ENCODE measurements around the gene NCKIPSD.

NCKIPSD gene

GRCh38 chr3:48674505-48674904, 11.2 kb downstream of the NCKIPSD start:
- H3K27me3 ChIP-seq: no peaks in the 10 kb centered on the region
- no peaks in the 10 kb centered on the region for H3K9me3 ChIP-seq
- no peaks in the 10 kb centered on the region for H3K4me1 ChIP-seq
- DNase-seq: no peak
- TF ChIP-seq, protein P1, sequence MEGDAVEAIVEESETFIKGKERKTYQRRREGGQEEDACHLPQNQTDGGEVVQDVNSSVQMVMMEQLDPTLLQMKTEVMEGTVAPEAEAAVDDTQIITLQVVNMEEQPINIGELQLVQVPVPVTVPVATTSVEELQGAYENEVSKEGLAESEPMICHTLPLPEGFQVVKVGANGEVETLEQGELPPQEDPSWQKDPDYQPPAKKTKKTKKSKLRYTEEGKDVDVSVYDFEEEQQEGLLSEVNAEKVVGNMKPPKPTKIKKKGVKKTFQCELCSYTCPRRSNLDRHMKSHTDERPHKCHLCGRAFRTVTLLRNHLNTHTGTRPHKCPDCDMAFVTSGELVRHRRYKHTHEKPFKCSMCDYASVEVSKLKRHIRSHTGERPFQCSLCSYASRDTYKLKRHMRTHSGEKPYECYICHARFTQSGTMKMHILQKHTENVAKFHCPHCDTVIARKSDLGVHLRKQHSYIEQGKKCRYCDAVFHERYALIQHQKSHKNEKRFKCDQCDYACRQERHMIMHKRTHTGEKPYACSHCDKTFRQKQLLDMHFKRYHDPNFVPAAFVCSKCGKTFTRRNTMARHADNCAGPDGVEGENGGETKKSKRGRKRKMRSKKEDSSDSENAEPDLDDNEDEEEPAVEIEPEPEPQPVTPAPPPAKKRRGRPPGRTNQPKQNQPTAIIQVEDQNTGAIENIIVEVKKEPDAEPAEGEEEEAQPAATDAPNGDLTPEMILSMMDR (IDR thresholded peaks at IDR 0.05; ENCODE audit: low read depth, low read length): no peak
- H3K36me3 ChIP-seq: peaks cover 7% of the 10 kb centered on the region
- H3K4me3 ChIP-seq (ENCODE audit: low read depth, low read length): no peak overlapping the region

- no peaks in the 10 kb centered on the region for H3K36me3 ChIP-seq
- H3K4me3 ChIP-seq (ENCODE audit: low read depth, low read length): no peak overlapping the region
- no peak for DNase-seq
- H3K9me3 ChIP-seq: no peaks in the 10 kb centered on the region
- no peaks in the 10 kb centered on the region for H3K27me3 ChIP-seq
- TF ChIP-seq, protein P1 (IDR thresholded peaks at IDR 0.05; ENCODE audit: low read depth, low read length): no peak
- no peaks in the 10 kb centered on the region for H3K4me1 ChIP-seq
Observed at GRCh38 chr3:48672522-48672921, 13.2 kb downstream of the NCKIPSD start.

DNA sequence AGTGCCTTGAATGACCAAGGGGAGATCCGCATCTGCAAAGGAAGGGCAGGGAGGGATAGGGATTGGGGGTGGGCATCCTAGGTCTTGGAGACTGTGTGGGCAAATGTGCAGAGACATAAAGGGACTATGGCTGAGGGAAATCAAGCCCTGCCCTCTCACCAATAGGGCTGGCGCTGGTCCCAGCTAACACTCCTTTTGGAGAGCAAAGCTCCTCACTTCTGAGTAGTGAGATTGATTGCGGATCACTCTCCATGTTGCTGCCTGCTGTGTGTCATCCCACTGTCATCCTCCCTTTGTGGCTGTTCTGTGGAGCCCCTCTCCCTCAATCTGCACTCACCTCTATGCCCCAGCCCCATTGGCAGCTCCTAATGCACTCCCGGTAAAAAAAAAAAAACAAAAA, 20.8 kb downstream of the NCKIPSD start:
- no peaks in the 10 kb centered on the region for H3K4me1 ChIP-seq
- no peak overlapping the region for H3K4me3 ChIP-seq (ENCODE audit: low read depth, low read length)
- peaks cover 18% of the 10 kb centered on the region for H3K36me3 ChIP-seq
- no peak for DNase-seq
- H3K9me3 ChIP-seq: no peaks in the 10 kb centered on the region
- H3K27me3 ChIP-seq: no peaks in the 10 kb centered on the region
- TF ChIP-seq, protein P1 (IDR thresholded peaks at IDR 0.05; ENCODE audit: low read depth, low read length): no peak

- TF ChIP-seq, protein P1 (IDR thresholded peaks at IDR 0.05; ENCODE audit: low read depth, low read length): no peak
- Histone ChIP-seq H3K27me3 (no peaks in the 10 kb centered on the region), H3K36me3 (peaks cover 24% of the 10 kb centered on the region), H3K4me1 (no peaks in the 10 kb centered on the region), H3K9me3 (no peaks in the 10 kb centered on the region), H3K4me3 (ENCODE audit: low read depth, low read length) (no peak overlapping the region)
- DNase-seq: no peak
Observed at GRCh38 chr3:48664313-48664644, 21.4 kb downstream of the NCKIPSD start.

DNA sequence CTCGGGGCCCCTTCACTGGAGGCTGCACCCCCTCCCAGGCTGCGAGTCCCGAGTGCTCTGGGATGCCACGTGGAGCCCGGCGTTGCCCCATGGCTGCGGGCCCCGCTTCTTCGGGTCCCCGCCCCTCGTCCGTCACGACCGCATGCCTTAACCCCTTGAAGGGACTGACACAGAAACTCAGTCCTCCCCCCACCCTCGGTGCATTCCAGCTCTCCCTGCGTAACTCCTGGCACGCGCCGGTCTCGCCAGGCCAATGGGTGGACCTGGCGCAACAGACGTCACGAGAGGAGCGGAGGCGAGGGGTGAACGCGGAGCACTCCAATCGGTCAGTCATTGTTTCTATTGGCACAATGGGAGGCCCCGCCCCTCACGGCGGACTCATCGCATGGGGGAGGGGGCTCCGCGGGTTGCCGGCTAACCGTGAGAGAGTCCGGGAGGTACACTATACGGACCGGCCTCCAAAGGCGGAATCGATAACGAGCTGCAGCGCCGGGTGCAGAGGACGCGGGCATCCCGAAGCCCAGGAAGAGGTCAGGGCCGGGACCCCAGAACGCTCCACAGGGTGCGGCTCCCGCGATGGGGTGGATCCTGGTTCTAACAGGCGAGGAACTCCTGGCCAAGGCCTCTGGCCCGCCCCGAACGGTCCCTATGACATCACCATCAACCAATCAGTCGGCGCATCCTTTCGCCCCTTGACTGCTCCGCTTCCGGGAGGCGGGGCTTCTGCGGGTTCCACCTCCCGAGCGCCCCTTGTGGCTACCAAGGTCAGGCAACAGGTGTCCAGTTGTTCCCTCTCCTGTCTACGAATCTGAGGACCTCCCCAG, 22.0 kb downstream of the NCKIPSD start:
- Histone ChIP-seq H3K36me3 (peaks cover 29% of the 10 kb centered on the region), H3K27me3 (no peaks in the 10 kb centered on the region), H3K4me1 (no peaks in the 10 kb centered on the region), H3K9me3 (no peaks in the 10 kb centered on the region), H3K4me3 (ENCODE audit: low read depth, low read length) (peak overlapping the region; percentile 61)
- TF ChIP-seq, protein P1 (IDR thresholded peaks at IDR 0.05; ENCODE audit: low read depth, low read length): peak; percentile 69
- peak; percentile 95 for DNase-seq

DNA sequence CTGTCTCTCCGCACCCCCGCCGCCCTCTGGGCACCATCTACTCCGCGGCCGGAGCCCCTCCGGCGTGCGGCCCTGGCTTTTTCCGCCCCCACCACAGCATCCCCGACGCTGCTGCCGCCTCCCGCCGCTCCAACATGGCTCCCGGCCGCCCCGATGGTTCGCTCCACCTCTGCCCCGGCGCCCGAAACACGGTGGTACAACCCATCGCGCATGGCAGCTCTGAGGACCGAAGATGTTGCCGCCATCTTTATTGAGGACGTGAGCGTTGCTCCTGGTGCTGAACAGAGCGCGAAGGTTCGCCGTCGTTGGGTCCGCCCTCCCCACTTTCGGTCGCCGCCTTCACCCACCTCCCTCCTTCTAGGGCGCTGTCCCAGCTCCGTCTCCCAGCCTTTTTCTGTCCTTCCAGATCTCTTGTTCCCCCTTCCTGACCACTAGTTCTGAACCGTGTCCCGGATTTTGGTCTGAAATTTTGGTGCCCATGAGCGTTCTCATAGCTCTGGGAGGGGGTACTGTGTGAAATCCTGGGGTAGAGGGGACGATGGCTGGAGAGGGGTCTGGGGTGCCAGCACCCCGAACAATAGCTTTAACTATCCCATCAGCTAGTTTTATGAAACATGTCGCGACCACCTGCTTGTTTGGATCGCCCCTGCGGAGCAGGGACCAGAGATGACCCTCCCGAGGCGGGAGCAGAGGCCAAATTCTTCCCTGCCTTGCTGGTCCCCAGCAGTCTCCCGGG, 22.8 kb downstream of the NCKIPSD start, which contains the start of gene CELSR3:
Gene CELSR3, minus strand, starts transcription at position 134 of the 736 bp plus-strand sequence. CDS start 252 bp downstream, outside the sequence.
- Histone ChIP-seq H3K27me3 (no peaks in the 10 kb centered on the region), H3K36me3 (peaks cover 36% of the 10 kb centered on the region), H3K4me1 (no peaks in the 10 kb centered on the region), H3K9me3 (no peaks in the 10 kb centered on the region), H3K4me3 (ENCODE audit: low read depth, low read length) (peak within 1 kb of the TSS; percentile 65)
- TF ChIP-seq, protein P1 (IDR thresholded peaks at IDR 0.05; ENCODE audit: low read depth, low read length): no peak
- DNase-seq: peak; percentile 78

Data from BE2C (cell line).